ENCODE data around the gene PPP2R3A.

Gene PPP2R3A

GRCh38 chr3:135973841-135974240 is 8.3 kb downstream of the PPP2R3A start:
- no peak for DNase-seq (ENCODE audit: low read depth)

- no peak for DNase-seq (ENCODE audit: low read depth)
These were observed 9.5 kb downstream of the PPP2R3A start for GRCh38 chr3:135975053-135975452.

GRCh38 chr3:135975536-135975935 is 10.0 kb downstream of the PPP2R3A start:
- no peak for DNase-seq (ENCODE audit: low read depth)

GRCh38 chr3:135980343-135980742 is 14.8 kb downstream of the PPP2R3A start:
- no peak for DNase-seq (ENCODE audit: low read depth)

GRCh38 chr3:135981701-135982403 is 16.3 kb downstream of the PPP2R3A start:
- DNase-seq (ENCODE audit: low read depth), result no peak

GRCh38 chr3:135982404-135982761 is 16.9 kb downstream of the PPP2R3A start:
- no peak for DNase-seq (ENCODE audit: low read depth)

- DNase-seq (ENCODE audit: low read depth), result no peak
These were observed 17.5 kb downstream of the PPP2R3A start for GRCh38 chr3:135982922-135983581.

- no peak for DNase-seq (ENCODE audit: low read depth)
These were observed 22.1 kb downstream of the PPP2R3A start for GRCh38 chr3:135987661-135988060.

- DNase-seq (ENCODE audit: low read depth), result no peak
These were observed 23.7 kb downstream of the PPP2R3A start for GRCh38 chr3:135989242-135989641.

- DNase-seq (ENCODE audit: low read depth), result no peak
These were observed 25.4 kb downstream of the PPP2R3A start for GRCh38 chr3:135990903-135991302.

- DNase-seq (ENCODE audit: low read depth), result no peak
These were observed 26.1 kb downstream of the PPP2R3A start for GRCh38 chr3:135991621-135992020.

GRCh38 chr3:135992072-135992471 is 26.5 kb downstream of the PPP2R3A start:
- no peak for DNase-seq (ENCODE audit: low read depth)

- no peak for DNase-seq (ENCODE audit: low read depth)
These were observed 29.3 kb downstream of the PPP2R3A start for GRCh38 chr3:135994708-135995337.

GRCh38 chr3:135995766-135996165 is 30.2 kb downstream of the PPP2R3A start:
- DNase-seq (ENCODE audit: low read depth), result no peak

- DNase-seq (ENCODE audit: low read depth), result no peak
These were observed 32.2 kb downstream of the PPP2R3A start for GRCh38 chr3:135997554-135998320.

- no peak for DNase-seq (ENCODE audit: low read depth)
These were observed 42.7 kb downstream of the PPP2R3A start for GRCh38 chr3:136008221-136008620.

- DNase-seq (ENCODE audit: low read depth), result no peak
These were observed 43.4 kb downstream of the PPP2R3A start for GRCh38 chr3:136008732-136009470.

- no peak for DNase-seq (ENCODE audit: low read depth)
These were observed 53.3 kb downstream of the PPP2R3A start for GRCh38 chr3:136018876-136019275.

- no peak for DNase-seq (ENCODE audit: low read depth)
These were observed 56.3 kb downstream of the PPP2R3A start for GRCh38 chr3:136021803-136022202.

- DNase-seq (ENCODE audit: low read depth), result no peak
These were observed 57.2 kb downstream of the PPP2R3A start for GRCh38 chr3:136022529-136023263.

Measured in stimulated activated CD8-positive, alpha-beta memory T cell treated with anti-CD3 and anti-CD28 coated beads, Interleukin-12 subunit alpha, Interleukin-12 subunit beta, amount 100 ng/mL, for 1 hour (primary cell).